Measurements from ENCODE around the gene FKBP15.

GRCh38 chr9:113160571-113160970 lies 60.5 kb downstream of the FKBP15 start:
- TF ChIP-seq, protein P1, sequence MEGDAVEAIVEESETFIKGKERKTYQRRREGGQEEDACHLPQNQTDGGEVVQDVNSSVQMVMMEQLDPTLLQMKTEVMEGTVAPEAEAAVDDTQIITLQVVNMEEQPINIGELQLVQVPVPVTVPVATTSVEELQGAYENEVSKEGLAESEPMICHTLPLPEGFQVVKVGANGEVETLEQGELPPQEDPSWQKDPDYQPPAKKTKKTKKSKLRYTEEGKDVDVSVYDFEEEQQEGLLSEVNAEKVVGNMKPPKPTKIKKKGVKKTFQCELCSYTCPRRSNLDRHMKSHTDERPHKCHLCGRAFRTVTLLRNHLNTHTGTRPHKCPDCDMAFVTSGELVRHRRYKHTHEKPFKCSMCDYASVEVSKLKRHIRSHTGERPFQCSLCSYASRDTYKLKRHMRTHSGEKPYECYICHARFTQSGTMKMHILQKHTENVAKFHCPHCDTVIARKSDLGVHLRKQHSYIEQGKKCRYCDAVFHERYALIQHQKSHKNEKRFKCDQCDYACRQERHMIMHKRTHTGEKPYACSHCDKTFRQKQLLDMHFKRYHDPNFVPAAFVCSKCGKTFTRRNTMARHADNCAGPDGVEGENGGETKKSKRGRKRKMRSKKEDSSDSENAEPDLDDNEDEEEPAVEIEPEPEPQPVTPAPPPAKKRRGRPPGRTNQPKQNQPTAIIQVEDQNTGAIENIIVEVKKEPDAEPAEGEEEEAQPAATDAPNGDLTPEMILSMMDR (IDR thresholded peaks at IDR 0.05) = no peak
- no peak for TF ChIP-seq POLR2AphosphoS5 (IDR thresholded peaks at IDR 0.05)
